B cell (primary cell): ENCODE data around the gene CD180. TPM values are rescaled to one million over a fixed set of nuclear protein-coding genes. Genes with fewer than 3 reads are reported as not detected.

Experiments
- ATAC-seq: fragments of 200-7000 bp; cut with Tn5 transposase; one replicate; pipeline ENCODE4 v1.10.0; 2021; ENCODE audit warnings: low read depth, mild to moderate bottlenecking, moderate number of reproducible peaks, moderate library complexity
- CTCF ChIA-PET: fragments of 350-600 bp; sonication (Branson Sonifier 250); formaldehyde crosslinking; loops from one replicate; lab custom pipeline; 2021; ENCODE audit warnings: antibody characterized with exemption, inconsistent platforms; lab: Charles Lee
- POLR2A ChIA-PET: fragments of 350-600 bp; sonication (Branson Sonifier 250); formaldehyde crosslinking; loops from one replicate; lab custom pipeline; 2021; ENCODE audit warnings: antibody characterized with exemption; lab: Charles Lee
- DNase-seq: peaks from one replicate; pipeline ENCODE4 v3.0.0; 2013
- H2AFZ ChIP-seq: 2 replicates; pipeline ENCODE4 v1.6.1; 2012; ENCODE audit warnings: mild to moderate bottlenecking, low read depth, low read length; ENCODE audit not compliant: insufficient read depth, poor library complexity, severe bottlenecking
- H3K27ac ChIP-seq, 2 donors: 1 replicate in 1 of 2; 2 replicates in 1 of 2; pipeline ENCODE4 v1.5.1; 2012 to 2013; ENCODE audit warnings: low read length in 2 of 2, mild to moderate bottlenecking in 2 of 2, moderate library complexity in 1 of 2
- H3K27me3 ChIP-seq, 4 experiments: fragments of 200-600 bp in 1 of 4; sonication (generic) in 1 of 4; replicated peaks in 1 of 4; 1 replicate in 2 of 4; 2 replicates in 2 of 4; pipeline versions ENCODE4 v1.6.1 to v1.7.0; 2013 to 2016; ENCODE audit warnings: low read length in 3 of 4, mild to moderate bottlenecking in 2 of 4, mixed read lengths in 1 of 4, moderate library complexity in 1 of 4; ENCODE audit not compliant: insufficient read depth in 4 of 4, control insufficient read depth in 3 of 4; ENCODE audit errors: control extremely low read depth in 1 of 4
- H3K36me3 ChIP-seq, 2 experiments: replicated peaks in 1 of 2; 1 replicate in 1 of 2; 2 replicates in 1 of 2; pipeline versions ENCODE4 v1.6.1 to v1.7.1; 2013; ENCODE audit warnings: low read length in 1 of 2; ENCODE audit not compliant: insufficient read depth in 2 of 2, control insufficient read depth in 1 of 2; ENCODE audit errors: control extremely low read depth in 1 of 2, extremely low read depth in 1 of 2
- H3K4me1 ChIP-seq, 2 donors: fragments of 200-600 bp in 1 of 2; sonication (generic) in 1 of 2; 1 replicate in 1 of 2; 2 replicates in 1 of 2; pipeline versions ENCODE4 v1.5.1 to v1.6.1; 2013 to 2017; ENCODE audit warnings: low read length in 2 of 2; ENCODE audit not compliant: control insufficient read depth in 2 of 2, insufficient read depth in 2 of 2
- H3K4me2 ChIP-seq: replicated peaks from 2 replicates; pipeline ENCODE3; 2012; ENCODE audit warnings: mild to moderate bottlenecking, low read depth, low read length; ENCODE audit not compliant: poor library complexity, severe bottlenecking
- H3K4me3 ChIP-seq, 5 experiments: fragments of 200-600 bp in 1 of 5; sonication (generic) in 1 of 5; 1 replicate in 3 of 5; 2 replicates in 2 of 5; pipeline versions ENCODE4 v1.5.1 to v1.7.0; 2011 to 2016; ENCODE audit warnings: low read length in 4 of 5, mild to moderate bottlenecking in 4 of 5, low read depth in 2 of 5, control low read depth in 1 of 5, moderate library complexity in 1 of 5; ENCODE audit not compliant: insufficient read depth in 1 of 5; ENCODE audit errors: control extremely low read depth in 1 of 5, extremely low read depth in 1 of 5
- H3K79me2 ChIP-seq: fragments of 200-600 bp; sonication (generic); one replicate; pipeline ENCODE4 v1.6.0; 2016; ENCODE audit warnings: low read length; ENCODE audit not compliant: control insufficient read depth, insufficient read depth
- H3K9ac ChIP-seq: fragments of 200-600 bp; sonication (generic); 2 replicates; pipeline ENCODE4 v1.6.1; 2017; ENCODE audit warnings: mild to moderate bottlenecking, low read length, moderate library complexity
- H3K9me3 ChIP-seq, 3 donors: one replicate each; pipeline versions ENCODE4 v1.6.1 to v1.7.1; 2013; ENCODE audit warnings: low read length in 2 of 3; ENCODE audit not compliant: control insufficient read depth in 2 of 3, insufficient read depth in 1 of 3; ENCODE audit errors: control extremely low read depth in 1 of 3
- H4K20me1 ChIP-seq: 2 replicates; pipeline ENCODE4 v1.6.0; 2012; ENCODE audit warnings: mild to moderate bottlenecking, low read length; ENCODE audit not compliant: insufficient read depth, control insufficient read depth, poor library complexity, severe bottlenecking
- H3K27ac Mint-ChIP-seq: one replicate; pipeline ENCODE4 v1.8.0; 2021; ENCODE audit warnings: mixed read lengths
- H3K27me3 Mint-ChIP-seq: one replicate; pipeline ENCODE4 v1.8.0; 2021; ENCODE audit warnings: mixed read lengths
- H3K4me1 Mint-ChIP-seq: one replicate; pipeline ENCODE4 v1.8.0; 2021; ENCODE audit warnings: mixed read lengths
- H3K4me3 Mint-ChIP-seq: one replicate; pipeline ENCODE4 v1.8.0; 2021; ENCODE audit warnings: mixed read lengths
- H3K9me3 Mint-ChIP-seq: one replicate; pipeline ENCODE4 v1.8.0; 2022; ENCODE audit warnings: mixed read lengths; ENCODE audit not compliant: insufficient read depth
- CTCF ChIP-seq: fragments of 200-600 bp; IDR thresholded peaks from one replicate; pipeline ENCODE4 v1.8.0; 2022; ENCODE audit warnings: antibody characterized with exemption, mild to moderate bottlenecking
- EZH2 ChIP-seq: IDR thresholded peaks from 2 replicates; pipeline ENCODE4 v1.6.1; 2012; ENCODE audit warnings: borderline replicate concordance, low read depth, mild to moderate bottlenecking, moderate library complexity, low read length; ENCODE audit not compliant: insufficient read depth, poor library complexity, severe bottlenecking
- WGBS: methylation state at CpG from one replicate; pipeline ENCODE4 v1.1.5; 2013; ENCODE audit warnings: missing lambda C conversion rate; ENCODE audit not compliant: insufficient coverage; 5-methylcytosine and 5-hydroxymethylcytosine counted together
- intact Hi-C: fragments of 100-400 bp; cut with micrococcal nuclease; formaldehyde crosslinking; loops from one replicate; pipeline ENCODE4 v1.10.0; 2022
- polyA plus RNA-seq: library from polyadenylated mRNA; depleted of rRNA; stranded (reverse); fragments of >200 nt; gene quantifications from 2 replicates; pipeline ENCODE4 v1.2.3, GENCODE V29; 2012
- total RNA-seq, 2 donors: library from RNA; stranded (reverse); fragments of 120-200 nt in 1 of 2; gene quantifications; 1 replicate in 1 of 2; 2 replicates in 1 of 2; pipeline versions ENCODE4 v1.2.3 to v1.2.4, GENCODE V29; 2013 to 2022

Gene CD180
- total and polyA plus RNA-seq, 2 donors (not counting 1 experiment from before 2014, with no cell fraction given), result 16.1 to 16.4 TPM

GRCh38 chr5:67194166-67194565 is 2.4 kb downstream of the CD180 start:
- intact Hi-C loops, result loop anchor here (10.0 kb wide), 2 partner anchors 1021 to 1241 kb away; partner anchors contain the start of gene PIK3R1
- Mint-ChIP-seq H3K27me3 (no peaks in the 10 kb centered on the region), H3K4me3 (peak overlapping the region; percentile 91), H3K4me1 (peaks cover 97% of the 10 kb centered on the region), H3K27ac (peak overlapping the region; percentile 97), H3K9me3 (no peaks in the 10 kb centered on the region)
- Histone ChIP-seq H2AFZ (no peak overlapping the region), H3K4me1 (peaks cover 63 to 75% of the 10 kb centered on the region in 2 donors), H3K27ac (peak overlapping the region; percentile 87 to 98), H3K9ac (peak overlapping the region; percentile 87), H3K4me2 (peak overlapping the region; percentile 89), H3K36me3 (peaks cover 14 to 55% of the 10 kb centered on the region in 2 experiments), H3K9me3 (peaks cover 0 to 9% (median 3%) of the 10 kb centered on the region in 3 donors), H3K4me3 (peak overlapping the region; percentile 63 to 95 (median 74)), H4K20me1 (peaks cover 32% of the 10 kb centered on the region), H3K79me2 (peaks cover 100% of the 10 kb centered on the region), H3K27me3 (no peaks in the 10 kb centered on the region)
- DNase-seq, result peak; percentile 73
- peak; percentile 25 for ATAC-seq
- TF ChIP-seq EZH2 (no peak), CTCF (no peak)
- POLR2A ChIA-PET, result interaction anchor here (1.7 kb wide), 1 partner anchor 13 kb away, joined by 7 read pairs; no protein-coding TSS in a partner anchor
- WGBS, result 0% methylated on average over 1 of the region's 3 CpGs
- CTCF ChIA-PET, result interaction anchor here (1.1 to 9.8 kb wide), 2 partner anchors 13 to 23 kb away, joined by 3 to 139 read pairs; no protein-coding TSS in a partner anchor

GRCh38 chr5:67193439-67193807 is 3.2 kb downstream of the CD180 start:
- POLR2A ChIA-PET, result interaction anchor here (0.9 to 1.9 kb wide), 5 partner anchors 9 to 27 kb away, joined by 3 to 7 read pairs (median 5); no protein-coding TSS in a partner anchor
- no CpG with 5 or more reads among the region's 2 CpGs for WGBS
- Mint-ChIP-seq H3K4me1 (peaks cover 97% of the 10 kb centered on the region), H3K27me3 (no peaks in the 10 kb centered on the region), H3K4me3 (peak overlapping the region; percentile 91), H3K27ac (peak overlapping the region; percentile 97), H3K9me3 (no peaks in the 10 kb centered on the region)
- Histone ChIP-seq H3K4me1 (peaks cover 63 to 75% of the 10 kb centered on the region in 2 donors), H3K27me3 (no peaks in the 10 kb centered on the region), H3K27ac (peak overlapping the region; percentile 87 to 98), H4K20me1 (peaks cover 37% of the 10 kb centered on the region), H3K4me3 (peak overlapping the region; percentile 63 to 95 (median 74)), H3K79me2 (peaks cover 100% of the 10 kb centered on the region), H3K4me2 (peak overlapping the region; percentile 89), H2AFZ (no peak overlapping the region), H3K9me3 (peaks cover 0 to 9% (median 3%) of the 10 kb centered on the region in 3 donors), H3K36me3 (peaks cover 14 to 62% of the 10 kb centered on the region in 2 experiments), H3K9ac (peak overlapping the region; percentile 87)
- no peak for TF ChIP-seq CTCF
- intact Hi-C loops, result loop anchor here (10.0 kb wide), 2 partner anchors 1021 to 1241 kb away; partner anchors contain the start of gene PIK3R1
- CTCF ChIA-PET, result interaction anchor here (0.6 to 9.8 kb wide), 5 partner anchors 14 to 1215 kb away, joined by 3 to 139 read pairs (median 13); no protein-coding TSS in a partner anchor
- no peak for DNase-seq
- ATAC-seq, result no peak
